PC-3 (cell line): ENCODE results near the gene SEC23IP. TPM values are rescaled to one million over a fixed set of nuclear protein-coding genes. Genes with fewer than 3 reads are reported as not detected.

Experiments used
- ATAC-seq: fragments of 200-7000 bp; cut with Tn5 transposase; 2 replicates; pipeline ENCODE4 v1.9.1; 2020; ENCODE audit warnings: mild to moderate bottlenecking, moderate library complexity
- BruUV-seq: library from RNA; stranded (reverse); fragments of 400-500 nt; replicated peaks from 2 replicates; lab custom pipeline; 2021; lab: Mats Ljungman, UMichigan
- CTCF ChIA-PET: fragments of 300-600 bp; sonication (Branson Sonifier 250); formaldehyde crosslinking; loops from one replicate; lab custom pipeline; 2022; ENCODE audit warnings: antibody characterized with exemption; lab: Charles Lee
- POLR2A ChIA-PET: fragments of 300-600 bp; sonication (Branson Sonifier 250); formaldehyde crosslinking; loops from one replicate; lab custom pipeline; 2022; ENCODE audit warnings: antibody characterized with exemption; ENCODE audit not compliant: unreplicated experiment; lab: Charles Lee
- DNase-seq: peaks from one replicate; pipeline ENCODE4 v3.0.0-alpha.2; 2015
- H2AFZ ChIP-seq: fragments of 300-600 bp; sonication (generic); 2 replicates; pipeline ENCODE4 v1.6.0; 2016; ENCODE audit warnings: antibody characterized with exemption, low read length
- H3F3A ChIP-seq: fragments of 300-600 bp; sonication (generic); one replicate; pipeline ENCODE4 v1.6.0; 2017; ENCODE audit warnings: antibody characterized with exemption, low read length, control low read depth, mild to moderate bottlenecking; ENCODE audit not compliant: unreplicated experiment
- H3K27ac ChIP-seq: fragments of 300-600 bp; sonication (generic); 2 replicates; pipeline ENCODE4 v1.5.1; 2016; ENCODE audit warnings: mild to moderate bottlenecking, low read length
- H3K27me3 ChIP-seq: fragments of 300-600 bp; sonication (generic); 2 replicates; pipeline ENCODE4 v1.6.1; 2016; ENCODE audit warnings: low read length, mixed read lengths
- H3K36me3 ChIP-seq: fragments of 300-600 bp; sonication (generic); 2 replicates; pipeline ENCODE4 v1.6.1; 2016; ENCODE audit warnings: low read depth, mixed run types, low read length, mixed read lengths
- H3K4me1 ChIP-seq: fragments of 300-600 bp; sonication (generic); 2 replicates; pipeline ENCODE4 v1.5.1; 2016; ENCODE audit warnings: low read length; ENCODE audit not compliant: insufficient read depth
- H3K4me2 ChIP-seq: fragments of 300-600 bp; sonication (generic); 2 replicates; pipeline ENCODE4 v1.6.0; 2016; ENCODE audit warnings: low read length
- H3K4me3 ChIP-seq: fragments of 300-600 bp; sonication (generic); 2 replicates; pipeline ENCODE4 v1.5.1; 2016; ENCODE audit warnings: mild to moderate bottlenecking, low read length, mixed read lengths
- H3K79me2 ChIP-seq: fragments of 300-600 bp; sonication (generic); 2 replicates; pipeline ENCODE4 v1.6.1; 2017; ENCODE audit warnings: low read length, mixed read lengths
- H3K9ac ChIP-seq: fragments of 300-600 bp; sonication (generic); 2 replicates; pipeline ENCODE4 v1.6.0; 2016; ENCODE audit warnings: mild to moderate bottlenecking, low read length
- H3K9me2 ChIP-seq: fragments of 300-600 bp; sonication (generic); replicated peaks from 2 replicates; pipeline ENCODE4 v1.6.1; 2016; ENCODE audit warnings: mixed run types, low read length, mixed read lengths
- H3K9me3 ChIP-seq: fragments of 300-600 bp; sonication (generic); 2 replicates; pipeline ENCODE4 v1.6.1; 2016; ENCODE audit warnings: low read length, mixed read lengths
- H4K20me1 ChIP-seq: fragments of 300-600 bp; sonication (generic); 2 replicates; pipeline ENCODE4 v1.6.1; 2016; ENCODE audit warnings: low read length, mixed read lengths
- CTCF ChIP-seq: fragments of 300-600 bp; sonication (generic); conservative IDR thresholded peaks from 2 replicates; pipeline ENCODE4 v1.5.1; 2017; ENCODE audit warnings: antibody characterized with exemption, low read depth, mild to moderate bottlenecking, low read length
- EZH2 ChIP-seq: fragments of 300-600 bp; sonication (generic); IDR thresholded peaks from one replicate; pipeline ENCODE4 v1.6.1; 2017; ENCODE audit warnings: antibody characterized with exemption, mild to moderate bottlenecking, low read length; ENCODE audit not compliant: unreplicated experiment
- EZH2phosphoT487 ChIP-seq: fragments of 300-600 bp; sonication (generic); IDR thresholded peaks from 2 replicates; pipeline ENCODE4 v1.6.1; 2018; ENCODE audit warnings: mild to moderate bottlenecking, antibody characterized with exemption, low read length, borderline replicate concordance
- intact Hi-C: fragments of 100-400 bp; cut with micrococcal nuclease; formaldehyde crosslinking; loops from 2 replicates; pipeline ENCODE4 v1.9.0; 2023
- total RNA-seq: library from RNA; depleted of rRNA; stranded (reverse); fragments of >200 nt; gene quantifications from 2 replicates; pipeline ENCODE4 v1.2.3, GENCODE V29; 2014

Gene SEC23IP
- total RNA-seq, 1 experiment from 2014 or later = 42.7 TPM

- DNase-seq (peak; percentile 23), ATAC-seq (no peak)
- Histone ChIP-seq H3K79me2 (peaks cover 96% of the 10 kb centered on the region), H3K36me3 (peaks cover 22% of the 10 kb centered on the region), H3K4me2 (peak overlapping the region; percentile 98), H3K9me2 (no peaks in the 10 kb centered on the region), H3K27ac (peak overlapping the region; percentile 87), H3K4me3 (peak overlapping the region; percentile 56), H2AFZ (no peak overlapping the region), H3K9me3 (no peaks in the 10 kb centered on the region), H4K20me1 (peaks cover 36% of the 10 kb centered on the region), H3K9ac (peak overlapping the region; percentile 28), H3K27me3 (no peaks in the 10 kb centered on the region), H3F3A (no peaks in the 10 kb centered on the region), H3K4me1 (peaks cover 33% of the 10 kb centered on the region)
- intact Hi-C loops = no loop called here
- TF ChIP-seq CTCF (no peak), EZH2phosphoT487 (no peak), EZH2 (no peak)
- CTCF ChIA-PET = no interaction called here
- no TSS peak for BruUV-seq
- POLR2A ChIA-PET = interaction anchor here (0.6 kb wide), 1 partner anchor 32 kb away, joined by 3 read pairs; no protein-coding TSS in a partner anchor
These were observed 4.6 kb downstream of the SEC23IP start for GRCh38 chr10:119896937-119897770.

GRCh38 chr10:119898577-119898976 is 6.0 kb downstream of the SEC23IP start:
- no peak overlapping the region for H3K4me3 ChIP-seq
- H3K4me2 ChIP-seq = no peak overlapping the region
- H3K27ac ChIP-seq = no peak overlapping the region
- TF ChIP-seq EZH2 = no peak
- no peak for TF ChIP-seq EZH2phosphoT487
- no peak for TF ChIP-seq CTCF
- intact Hi-C loops = no loop called here
- BruUV-seq = no TSS peak
- H3K36me3 ChIP-seq = peaks cover 24% of the 10 kb centered on the region
- H3K27me3 ChIP-seq = no peaks in the 10 kb centered on the region
- no peak for ATAC-seq
- H3K9me3 ChIP-seq = no peaks in the 10 kb centered on the region
- ChIA-PET CTCF (no interaction called here), POLR2A (interaction anchor here (0.7 kb wide), 1 partner anchor 173 kb away, joined by 5 read pairs; the partner anchor contains the start of gene INPP5F)
- no peak overlapping the region for H2AFZ ChIP-seq
- H3K4me1 ChIP-seq = peaks cover 33% of the 10 kb centered on the region
- H3F3A ChIP-seq = no peaks in the 10 kb centered on the region
- H4K20me1 ChIP-seq = peaks cover 36% of the 10 kb centered on the region
- DNase-seq = no peak
- H3K9me2 ChIP-seq = no peaks in the 10 kb centered on the region
- no peak overlapping the region for H3K9ac ChIP-seq
- H3K79me2 ChIP-seq = peaks cover 90% of the 10 kb centered on the region
